Tibial nerve (tissue), 4 donors: Measurements from ENCODE around the gene GRM1. TPM values are rescaled to one million over a fixed set of nuclear protein-coding genes. Genes with fewer than 3 reads are reported as not detected.

Experiments
- DNase-seq, 2 donors: peaks; one replicate each; pipeline ENCODE4 v3.0.0-alpha.2; 2019; ENCODE audit warnings: low spot score in 2 of 2
- H3K27ac ChIP-seq, 4 donors: fragments of 200-600 bp; sonication (generic) in 3 of 4; one replicate each; pipeline ENCODE4 v1.5.1; 2017 to 2019; ENCODE audit warnings: mild to moderate bottlenecking in 1 of 4
- H3K27me3 ChIP-seq, 2 donors: fragments of 200-600 bp; sonication (generic) in 1 of 2; one replicate each; pipeline versions ENCODE4 v1.5.1 to v1.6.0; 2017 to 2019
- H3K36me3 ChIP-seq, 3 donors: fragments of 200-600 bp; sonication (generic); one replicate each; pipeline ENCODE4 v1.5.1; 2018 to 2019
- H3K4me1 ChIP-seq, 4 donors: fragments of 200-600 bp; sonication (generic) in 3 of 4; one replicate each; pipeline ENCODE4 v1.5.1; 2017 to 2019
- H3K4me3 ChIP-seq, 4 donors: fragments of 200-600 bp; sonication (generic) in 3 of 4; one replicate each; pipeline ENCODE4 v1.5.1; 2017 to 2019; ENCODE audit warnings: mild to moderate bottlenecking in 1 of 4, moderate library complexity in 1 of 4
- H3K9me3 ChIP-seq, 4 donors: fragments of 200-600 bp; sonication (generic) in 3 of 4; one replicate each; pipeline ENCODE4 v1.5.1; 2017 to 2019
- CTCF ChIP-seq, 5 experiments: fragments of 200-600 bp in 3 of 5; fragments of 450-650 bp in 2 of 5; sonication (generic) in 3 of 5; IDR thresholded peaks; one replicate each; pipeline ENCODE4 v1.5.1; 2016 to 2019; ENCODE audit warnings: antibody characterized with exemption in 5 of 5, mild to moderate bottlenecking in 3 of 5, moderate library complexity in 2 of 5
- EP300 ChIP-seq, 2 donors: sonication (generic); formaldehyde crosslinking; IDR thresholded peaks; one replicate each; pipeline ENCODE4 v1.6.1; 2017; ENCODE audit warnings: antibody characterized with exemption in 2 of 2, mild to moderate bottlenecking in 1 of 2
- POLR2A ChIP-seq, 2 donors: fragments of 450-650 bp; IDR thresholded peaks; one replicate each; pipeline ENCODE4 v1.6.1; 2017; ENCODE audit warnings: antibody characterized with exemption in 2 of 2, mild to moderate bottlenecking in 2 of 2, moderate library complexity in 2 of 2
- WGBS, 2 donors: methylation state at CpG; one replicate each; pipeline ENCODE4 v1.1.5; 2018; 5-methylcytosine and 5-hydroxymethylcytosine counted together
- total RNA-seq, 4 donors: library from RNA; depleted of rRNA; stranded (reverse); fragments of >200 nt; gene quantifications; one replicate each; pipeline ENCODE4 v1.1.0, GENCODE V29; 2016

GRM1 gene
- total RNA-seq, 4 donors from 2014 or later: 0.30 to 0.63 (median 0.44) TPM; not detected in 1

DNA sequence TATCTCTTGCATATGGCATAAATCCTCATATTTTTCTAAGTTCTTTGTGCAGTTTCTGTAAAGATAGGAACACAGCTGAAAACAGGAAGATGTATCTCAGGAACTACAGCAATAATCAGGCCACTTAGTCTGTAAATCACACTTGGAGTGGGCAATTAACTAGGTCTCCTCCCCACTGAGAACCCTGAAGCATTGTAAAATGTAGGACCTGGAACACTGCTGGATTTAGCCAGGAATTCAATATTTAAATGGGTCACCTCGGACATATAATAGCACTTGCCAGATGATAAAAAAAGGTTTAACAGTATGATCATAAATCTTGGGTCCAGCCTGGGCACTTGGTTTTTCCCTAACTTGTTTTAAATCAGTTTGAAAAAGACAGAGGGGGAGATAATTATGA lies 155.0 kb downstream of the GRM1 start:
- Histone ChIP-seq H3K27ac (no peak overlapping the region), H3K36me3 (no peaks in the 10 kb centered on the region), H3K4me1 (no peaks in the 10 kb centered on the region), H3K9me3 (no peaks in the 10 kb centered on the region), H3K4me3 (no peak overlapping the region), H3K27me3 (no peaks in the 10 kb centered on the region)
- no peak for DNase-seq
- TF ChIP-seq EP300 (IDR thresholded peaks at IDR 0.05): no peak
- no peak for TF ChIP-seq POLR2A (IDR thresholded peaks at IDR 0.05)
- no peak for TF ChIP-seq CTCF (IDR thresholded peaks at IDR 0.05)
- 30 to 52% methylated on average over 1 of the region's 1 CpG for WGBS, 2 donors

- no peak overlapping the region for H3K4me3 ChIP-seq
- TF ChIP-seq CTCF (IDR thresholded peaks at IDR 0.05) (no peak), POLR2A (IDR thresholded peaks at IDR 0.05) (no peak), EP300 (IDR thresholded peaks at IDR 0.05) (no peak)
- H3K27me3 ChIP-seq: no peaks in the 10 kb centered on the region
- H3K4me1 ChIP-seq: no peaks in the 10 kb centered on the region
- WGBS, 2 donors: 79 to 85% methylated on average over 1 of the region's 1 CpG
- H3K36me3 ChIP-seq: no peaks in the 10 kb centered on the region
- H3K9me3 ChIP-seq: no peaks in the 10 kb centered on the region
- no peak for DNase-seq
- H3K27ac ChIP-seq: no peak overlapping the region
Observed at GRCh38 chr6:146184701-146185100, 155.8 kb downstream of the GRM1 start.

DNA sequence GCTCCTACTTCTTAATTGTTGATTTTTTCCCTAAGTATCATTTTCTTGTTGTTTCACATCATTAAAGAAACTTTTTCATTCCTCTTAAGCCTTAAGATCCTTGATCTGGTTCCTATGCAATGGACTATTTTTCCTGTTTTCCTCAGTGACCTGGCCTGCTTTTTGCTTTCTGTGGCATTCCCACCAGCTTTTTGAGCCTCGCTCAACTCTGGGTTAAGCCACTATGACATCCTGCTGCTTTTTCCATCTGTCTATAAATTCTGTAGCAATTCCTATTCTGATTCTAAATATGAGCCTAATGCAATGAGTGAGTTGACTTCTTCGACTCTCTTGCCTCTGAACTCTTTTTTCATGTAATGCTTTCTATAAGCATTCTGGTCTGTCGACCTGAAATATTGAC lies 160.3 kb downstream of the GRM1 start:
- TF ChIP-seq POLR2A (IDR thresholded peaks at IDR 0.05) (no peak), CTCF (IDR thresholded peaks at IDR 0.05) (no peak), EP300 (IDR thresholded peaks at IDR 0.05) (no peak)
- no peak overlapping the region for H3K27ac ChIP-seq
- no peak for DNase-seq
- 78 to 85% methylated on average over 3 of the region's 3 CpGs for WGBS, 2 donors
- no peaks in the 10 kb centered on the region for H3K9me3 ChIP-seq
- H3K36me3 ChIP-seq: no peaks in the 10 kb centered on the region
- no peaks in the 10 kb centered on the region for H3K4me1 ChIP-seq
- no peak overlapping the region for H3K4me3 ChIP-seq
- H3K27me3 ChIP-seq: no peaks in the 10 kb centered on the region

GRCh38 chr6:146190581-146190980 lies 161.7 kb downstream of the GRM1 start:
- no peaks in the 10 kb centered on the region for H3K36me3 ChIP-seq
- no peaks in the 10 kb centered on the region for H3K27me3 ChIP-seq
- H3K4me3 ChIP-seq: no peak overlapping the region
- H3K27ac ChIP-seq: no peak overlapping the region
- no peaks in the 10 kb centered on the region for H3K9me3 ChIP-seq
- H3K4me1 ChIP-seq: no peaks in the 10 kb centered on the region
- TF ChIP-seq EP300 (IDR thresholded peaks at IDR 0.05) (no peak), POLR2A (IDR thresholded peaks at IDR 0.05) (no peak), CTCF (IDR thresholded peaks at IDR 0.05) (no peak)
- no peak for DNase-seq
- 78 to 80% methylated on average over 2 of the region's 2 CpGs for WGBS, 2 donors

DNA sequence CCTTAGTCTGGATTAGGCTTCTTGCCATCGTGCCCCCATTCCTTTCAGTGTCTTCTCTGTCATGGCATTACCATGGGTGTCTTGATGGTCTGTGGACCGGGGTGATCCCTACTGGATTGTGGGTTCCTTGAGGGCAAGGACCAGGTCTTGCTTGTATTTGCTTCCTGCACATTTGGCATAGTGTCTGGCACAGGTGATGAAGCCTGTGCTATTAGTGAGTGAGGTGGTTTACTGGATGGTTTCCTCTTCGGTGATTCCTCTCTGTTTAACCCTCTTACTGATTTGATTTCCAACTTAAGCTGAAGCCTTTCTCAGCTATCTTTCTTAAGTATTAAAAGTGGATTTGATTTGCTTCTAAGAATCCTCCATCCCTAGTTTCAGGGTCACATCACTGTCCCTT lies 162.3 kb downstream of the GRM1 start:
- Histone ChIP-seq H3K4me3 (no peak overlapping the region), H3K36me3 (no peaks in the 10 kb centered on the region), H3K27me3 (no peaks in the 10 kb centered on the region), H3K4me1 (no peaks in the 10 kb centered on the region), H3K27ac (no peak overlapping the region), H3K9me3 (no peaks in the 10 kb centered on the region)
- no peak for DNase-seq
- no peak for TF ChIP-seq CTCF (IDR thresholded peaks at IDR 0.05)
- no peak for TF ChIP-seq EP300 (IDR thresholded peaks at IDR 0.05)
- no peak for TF ChIP-seq POLR2A (IDR thresholded peaks at IDR 0.05)
- 84 to 90% methylated on average over 3 of the region's 3 CpGs for WGBS, 2 donors
